ENCODE measurements around the gene SDK2. TPM values are rescaled to one million over a fixed set of nuclear protein-coding genes. Genes with fewer than 3 reads are reported as not detected.

Gene SDK2
- total RNA-seq, 1 donor from 2014 or later = 1.0 TPM

DNA sequence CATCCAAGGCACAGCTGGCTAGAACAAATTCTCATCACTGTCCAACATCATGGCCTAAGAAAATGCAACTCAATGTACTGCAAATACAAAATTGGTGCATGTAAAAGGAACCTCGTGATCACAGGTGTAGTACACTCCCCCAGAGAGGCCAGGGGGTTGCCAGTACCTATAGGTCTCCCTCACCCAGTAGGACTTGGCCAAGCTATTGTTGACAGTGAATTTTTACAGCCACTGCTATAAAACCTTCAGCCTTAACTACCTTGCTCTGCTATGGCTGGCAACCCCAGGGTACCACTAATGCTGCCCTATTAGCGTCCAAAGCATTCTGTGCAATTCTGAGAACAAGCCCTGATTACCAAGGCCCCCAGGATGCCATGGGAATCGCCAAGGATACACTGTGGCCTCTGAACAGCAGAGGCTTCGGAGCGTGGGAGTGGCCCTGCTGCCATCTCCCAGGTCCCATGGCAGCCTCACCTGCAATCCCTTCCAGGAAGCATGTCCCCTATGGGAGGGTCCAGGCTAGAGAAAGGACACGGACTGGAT, 67.6 kb downstream of the SDK2 start:
- DNase-seq (no peak), ATAC-seq (ENCODE audit: poor library complexity) (no peak)
- intact Hi-C loops (cut with DNase I) = no loop called here

GRCh38 chr17:73575470-73576221, 68.6 kb downstream of the SDK2 start:
- ATAC-seq (ENCODE audit: poor library complexity) (no peak), DNase-seq (no peak)
- intact Hi-C loops (cut with DNase I) = no loop called here

DNA sequence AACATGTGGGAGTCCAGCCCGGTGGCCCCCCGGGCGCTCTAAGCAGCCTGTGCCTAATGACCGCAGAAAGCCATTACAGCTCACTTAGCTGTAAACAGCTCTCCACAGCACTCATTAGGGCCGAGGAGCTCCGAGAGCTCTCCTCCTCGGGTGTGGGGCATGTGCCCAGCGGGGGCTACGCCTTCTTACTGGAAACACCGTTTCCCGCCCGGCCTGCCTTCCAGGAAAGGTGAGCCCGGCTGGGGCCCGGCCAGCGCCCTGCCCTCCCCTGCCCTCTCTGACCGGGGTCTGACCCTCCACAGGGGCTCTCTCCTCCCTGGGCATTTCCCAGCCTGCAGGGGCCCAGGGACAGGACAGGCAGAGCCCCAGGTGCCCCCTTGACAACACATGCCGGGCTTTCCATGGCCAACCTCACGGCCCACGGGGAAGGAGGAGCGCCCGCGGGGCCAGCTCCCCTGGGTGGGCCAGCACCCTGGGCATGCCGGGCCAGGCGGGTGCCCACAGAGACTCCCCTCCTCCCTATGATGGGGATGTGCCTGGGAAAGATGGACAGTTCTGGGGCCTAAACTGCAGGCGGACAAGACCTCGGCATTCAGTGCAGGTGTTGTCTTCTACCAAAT, 72.6 kb downstream of the SDK2 start:
- DNase-seq = no peak
- intact Hi-C loops (cut with DNase I) = no loop called here
- no peak for ATAC-seq (ENCODE audit: poor library complexity)

DNA sequence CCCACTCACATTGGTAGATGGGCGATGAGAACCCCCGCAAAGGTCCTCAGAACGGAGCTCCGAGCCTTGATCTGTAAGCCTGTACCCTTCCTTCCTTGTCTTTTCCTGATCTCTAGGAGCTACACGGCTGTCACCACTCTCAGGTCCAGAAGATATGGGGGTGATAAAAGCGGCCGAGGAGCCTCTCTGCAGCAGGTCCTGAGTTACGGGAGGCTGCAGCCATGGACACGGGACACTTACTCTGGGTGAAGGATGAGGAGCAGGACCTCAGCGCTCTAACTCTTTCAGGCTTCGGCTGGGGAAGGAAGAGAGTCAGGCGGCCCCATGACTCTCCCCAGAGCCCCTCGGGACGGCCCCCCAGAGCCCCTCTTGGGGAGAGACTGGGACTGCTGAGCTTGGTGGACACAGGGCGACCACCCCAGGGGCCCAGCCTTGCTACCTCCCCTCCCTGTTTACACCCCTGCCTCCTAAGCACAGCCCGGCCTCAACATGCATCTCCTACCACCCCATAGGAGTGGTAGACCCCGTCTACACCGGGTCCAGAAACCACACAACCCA, 74.4 kb downstream of the SDK2 start:
- ATAC-seq (ENCODE audit: poor library complexity) = no peak
- DNase-seq = no peak
- intact Hi-C loops (cut with DNase I) = no loop called here

DNA sequence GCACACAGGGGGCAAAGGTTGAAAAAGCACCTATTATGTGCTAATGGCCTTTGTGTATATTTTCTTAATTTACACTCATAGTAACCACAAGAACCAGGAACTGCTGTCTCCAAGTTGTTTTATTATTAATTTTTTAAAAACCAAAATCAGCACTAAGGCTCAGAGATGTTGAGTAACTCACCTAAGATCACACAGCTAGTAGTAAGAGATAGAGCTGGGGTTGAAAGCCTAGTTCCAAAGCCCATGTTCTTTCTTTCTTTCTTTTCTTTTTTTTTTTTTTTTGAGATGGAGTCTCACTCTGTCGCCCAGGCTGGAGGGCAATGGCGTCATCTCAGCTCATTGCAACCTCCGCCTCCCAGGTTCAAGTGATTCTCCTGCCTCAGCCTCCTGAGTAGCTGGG, 75.3 kb downstream of the SDK2 start:
- no peak for ATAC-seq (ENCODE audit: poor library complexity)
- intact Hi-C loops (cut with DNase I) = no loop called here
- no peak for DNase-seq

- intact Hi-C loops (cut with DNase I) = no loop called here
- ATAC-seq (ENCODE audit: poor library complexity) (no peak), DNase-seq (no peak)
Measured at GRCh38 chr17:73566905-73567782, 77.1 kb downstream of the SDK2 start.

DNA sequence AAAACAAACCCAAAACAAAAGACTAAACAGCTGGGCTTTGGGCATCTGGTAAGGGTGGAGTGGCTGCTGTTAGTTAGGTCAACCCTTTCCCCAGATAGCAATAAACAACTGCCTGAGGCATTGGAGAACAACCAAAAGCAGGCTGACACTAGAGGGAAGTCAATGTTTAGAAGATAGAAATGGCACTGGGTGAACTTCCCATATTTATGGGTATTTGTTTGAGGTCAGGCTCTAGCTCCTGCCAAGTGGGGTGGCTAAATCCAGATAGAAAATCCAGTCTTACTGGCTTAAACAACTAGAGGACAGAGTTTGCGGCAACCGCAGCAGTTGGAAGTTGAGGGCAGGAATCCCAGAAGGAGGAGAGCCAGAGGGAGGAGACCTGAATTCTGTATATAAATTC, 79.4 kb downstream of the SDK2 start:
- DNase-seq (no peak), ATAC-seq (ENCODE audit: poor library complexity) (no peak)
- intact Hi-C loops (cut with DNase I) = no loop called here

DNA sequence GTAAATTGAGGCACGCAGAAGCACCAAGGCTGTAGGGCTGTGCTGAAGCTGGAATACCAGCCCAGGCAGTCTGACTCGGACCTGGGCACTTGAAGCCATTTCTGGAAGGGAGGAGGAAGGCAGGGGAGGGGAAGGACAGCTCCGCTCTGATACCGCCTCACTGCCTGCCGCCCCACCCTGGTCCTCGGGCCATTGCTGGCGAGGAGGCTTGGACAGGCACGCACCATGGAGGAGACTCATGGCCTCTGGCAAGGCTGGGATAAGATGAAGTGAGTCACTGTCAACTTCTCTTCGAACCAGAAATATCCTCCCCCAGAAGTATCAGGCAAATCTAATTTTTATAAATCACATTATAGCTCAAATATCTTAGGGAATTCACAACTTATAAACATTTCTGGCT, 81.3 kb downstream of the SDK2 start:
- ATAC-seq (ENCODE audit: poor library complexity) (no peak), DNase-seq (no peak)
- intact Hi-C loops (cut with DNase I) = no loop called here

DNA sequence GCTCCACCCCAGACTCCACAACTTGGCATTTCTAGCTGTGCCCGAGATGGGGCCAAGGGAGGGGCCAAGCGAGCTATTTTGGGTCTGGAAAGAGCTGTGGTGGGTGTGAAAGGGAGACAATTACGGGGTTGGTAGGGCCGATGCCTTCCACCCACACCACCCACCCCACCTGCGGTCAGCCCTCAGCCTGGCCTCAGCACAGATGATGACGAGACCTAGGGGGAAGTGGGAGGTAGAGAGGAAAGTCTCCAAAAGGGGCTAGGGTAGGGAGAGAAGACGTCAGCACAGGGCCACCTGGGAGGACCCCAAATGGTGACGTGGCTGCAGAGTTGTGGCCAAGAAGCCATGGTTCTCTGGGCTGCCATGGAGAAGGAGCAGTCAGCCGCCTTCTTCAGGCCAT, 83.1 kb downstream of the SDK2 start:
- no peak for DNase-seq
- intact Hi-C loops (cut with DNase I) = no loop called here
- ATAC-seq (ENCODE audit: poor library complexity) = no peak

GRCh38 chr17:73560661-73561060, 83.6 kb downstream of the SDK2 start:
- intact Hi-C loops (cut with DNase I) = no loop called here
- ATAC-seq (ENCODE audit: poor library complexity) (no peak), DNase-seq (no peak)

- intact Hi-C loops (cut with DNase I) = no loop called here
- ATAC-seq (ENCODE audit: poor library complexity) = no peak
- DNase-seq = no peak
Measured at GRCh38 chr17:73559532-73559931, 84.7 kb downstream of the SDK2 start.

DNA sequence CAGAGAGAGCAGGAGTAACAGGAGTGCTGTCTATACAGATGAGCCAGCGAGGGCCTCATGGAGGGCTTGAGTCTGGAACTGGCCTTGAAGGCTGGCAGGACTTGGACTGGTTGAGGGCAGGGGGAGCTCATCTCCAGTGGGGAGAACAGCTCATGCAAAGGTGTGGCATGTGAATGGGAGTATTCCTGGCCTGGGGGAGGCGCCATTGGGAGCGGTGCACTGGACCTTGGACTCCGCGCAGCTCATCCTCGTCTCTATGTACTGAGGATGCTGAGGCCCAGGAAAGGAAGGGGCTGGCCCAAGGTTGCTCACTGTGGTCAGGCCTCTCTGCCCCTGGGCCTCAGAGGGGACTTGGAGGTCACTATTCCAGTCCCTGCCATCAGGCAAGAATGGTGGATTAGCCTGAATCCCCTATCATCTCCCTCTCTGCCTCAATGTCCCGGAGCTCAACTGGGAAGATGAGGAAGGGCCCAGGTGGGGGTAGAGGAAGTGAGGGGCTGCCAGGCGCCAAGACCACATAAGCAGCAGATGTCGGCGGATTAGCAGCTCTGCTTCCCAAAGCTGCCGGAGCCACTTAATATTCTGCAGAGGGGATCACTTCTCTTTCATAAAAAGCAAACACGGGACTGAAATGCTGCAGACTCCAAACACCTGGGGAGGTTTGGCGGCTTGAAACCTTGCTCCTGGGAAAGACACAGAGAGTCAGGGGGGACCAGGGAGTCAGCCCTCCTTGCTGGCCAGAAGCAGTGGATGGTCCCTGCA, 88.9 kb downstream of the SDK2 start:
- intact Hi-C loops (cut with DNase I) = no loop called here
- ATAC-seq (ENCODE audit: poor library complexity) (no peak), DNase-seq (no peak)

- ATAC-seq (ENCODE audit: poor library complexity) (no peak), DNase-seq (no peak)
- intact Hi-C loops (cut with DNase I) = no loop called here
Measured at GRCh38 chr17:73554498-73554897, 89.7 kb downstream of the SDK2 start.

GRCh38 chr17:73553311-73553710, 90.9 kb downstream of the SDK2 start:
- DNase-seq = no peak
- no peak for ATAC-seq (ENCODE audit: poor library complexity)
- intact Hi-C loops (cut with DNase I) = no loop called here

DNA sequence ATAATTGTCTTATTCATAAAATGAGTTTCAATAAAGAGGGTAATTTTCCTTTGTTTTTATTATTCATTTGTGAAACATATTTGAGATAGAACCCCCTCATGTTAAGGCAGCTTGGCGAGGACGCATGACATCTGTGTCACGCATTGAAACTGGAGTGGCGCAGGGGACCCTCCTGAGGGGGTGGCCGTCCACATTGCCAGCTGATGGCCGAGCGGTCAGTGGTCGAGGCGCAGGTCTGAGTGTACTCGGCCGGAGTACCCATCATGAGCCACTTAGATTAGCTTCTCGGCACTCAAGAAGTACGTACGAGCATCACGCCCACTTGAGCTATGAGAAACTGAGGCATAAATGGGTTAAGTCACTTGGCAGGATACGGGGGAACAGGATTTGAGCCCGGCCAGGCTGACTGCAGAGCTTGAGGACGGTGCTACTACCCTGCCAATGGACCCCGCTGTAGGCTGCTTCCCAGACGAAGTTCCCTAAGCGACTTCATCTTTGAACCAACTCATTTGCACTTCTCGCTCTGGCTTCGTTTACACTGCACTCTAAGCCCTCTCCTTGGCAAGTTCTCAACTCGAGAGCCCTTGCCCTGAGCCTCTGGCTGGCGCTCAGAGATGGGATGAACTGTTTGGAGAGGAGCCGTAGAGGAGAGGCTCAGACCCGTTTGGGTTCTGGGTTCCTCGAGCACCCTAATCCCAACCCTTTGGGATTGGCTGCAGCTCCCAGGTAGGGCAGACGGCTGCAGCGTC, 91.8 kb downstream of the SDK2 start:
- ATAC-seq (ENCODE audit: poor library complexity) (no peak), DNase-seq (no peak)
- intact Hi-C loops (cut with DNase I) = no loop called here

GRCh38 chr17:73551759-73552158, 92.5 kb downstream of the SDK2 start:
- intact Hi-C loops (cut with DNase I) = no loop called here
- no peak for ATAC-seq (ENCODE audit: poor library complexity)
- no peak for DNase-seq

DNA sequence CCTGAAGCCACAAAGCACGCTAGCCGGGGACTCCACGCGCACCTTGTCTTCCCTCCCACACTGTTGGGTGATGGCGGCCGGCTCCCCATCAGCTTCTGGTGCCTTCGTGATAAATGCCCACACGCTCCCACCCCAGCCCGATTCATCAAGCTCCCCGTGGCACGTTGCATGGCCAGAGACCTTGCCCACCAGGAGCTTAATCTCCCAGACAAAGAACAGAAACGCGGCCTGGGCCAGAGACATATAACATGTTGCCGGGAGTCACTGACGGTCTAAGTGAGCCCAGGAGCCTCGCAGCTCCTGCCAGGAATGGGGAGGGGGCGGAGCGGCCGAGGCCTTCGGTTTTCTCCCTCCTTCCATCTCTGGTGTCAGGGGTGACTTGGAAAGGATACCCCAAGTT, 93.1 kb downstream of the SDK2 start:
- DNase-seq (no peak), ATAC-seq (ENCODE audit: poor library complexity) (no peak)
- intact Hi-C loops (cut with DNase I) = no loop called here

DNA sequence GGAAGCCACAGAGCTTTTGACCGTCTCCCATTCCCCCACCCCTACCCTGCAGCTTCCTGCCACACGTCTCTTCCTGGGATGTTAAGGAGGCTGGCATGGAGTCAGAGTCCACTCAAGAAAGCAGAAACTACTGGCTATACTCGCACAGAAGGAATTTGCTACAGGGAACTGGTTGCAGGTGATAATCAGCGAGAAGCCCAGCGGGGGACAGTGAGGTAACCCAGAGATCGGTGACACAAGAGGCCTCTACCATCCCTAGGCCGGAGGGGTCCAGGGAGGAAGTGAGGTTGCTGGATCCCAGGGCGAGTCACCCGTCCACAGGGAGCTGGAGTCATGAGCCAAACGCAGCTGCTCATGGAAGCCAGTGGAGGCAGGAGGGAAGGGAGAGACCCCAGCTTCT, 93.7 kb downstream of the SDK2 start:
- DNase-seq (no peak), ATAC-seq (ENCODE audit: poor library complexity) (no peak)
- intact Hi-C loops (cut with DNase I) = no loop called here
